ENCODE data around the gene MRPS18C. TPM values are rescaled to one million over a fixed set of nuclear protein-coding genes. Genes with fewer than 3 reads are reported as not detected.

The MRPS18C gene
- total RNA-seq (10 to 100 TPM; 15.7 to 18.0 TPM), total RNA-seq (13.0 to 77.3 (median 36.5) reads per million in 172 experiments)
- polyA plus RNA-seq (2013, experiment 1 of 2): 30.3 TPM
- polyA plus RNA-seq (2013, experiment 2 of 2): 24.4 TPM

DNA sequence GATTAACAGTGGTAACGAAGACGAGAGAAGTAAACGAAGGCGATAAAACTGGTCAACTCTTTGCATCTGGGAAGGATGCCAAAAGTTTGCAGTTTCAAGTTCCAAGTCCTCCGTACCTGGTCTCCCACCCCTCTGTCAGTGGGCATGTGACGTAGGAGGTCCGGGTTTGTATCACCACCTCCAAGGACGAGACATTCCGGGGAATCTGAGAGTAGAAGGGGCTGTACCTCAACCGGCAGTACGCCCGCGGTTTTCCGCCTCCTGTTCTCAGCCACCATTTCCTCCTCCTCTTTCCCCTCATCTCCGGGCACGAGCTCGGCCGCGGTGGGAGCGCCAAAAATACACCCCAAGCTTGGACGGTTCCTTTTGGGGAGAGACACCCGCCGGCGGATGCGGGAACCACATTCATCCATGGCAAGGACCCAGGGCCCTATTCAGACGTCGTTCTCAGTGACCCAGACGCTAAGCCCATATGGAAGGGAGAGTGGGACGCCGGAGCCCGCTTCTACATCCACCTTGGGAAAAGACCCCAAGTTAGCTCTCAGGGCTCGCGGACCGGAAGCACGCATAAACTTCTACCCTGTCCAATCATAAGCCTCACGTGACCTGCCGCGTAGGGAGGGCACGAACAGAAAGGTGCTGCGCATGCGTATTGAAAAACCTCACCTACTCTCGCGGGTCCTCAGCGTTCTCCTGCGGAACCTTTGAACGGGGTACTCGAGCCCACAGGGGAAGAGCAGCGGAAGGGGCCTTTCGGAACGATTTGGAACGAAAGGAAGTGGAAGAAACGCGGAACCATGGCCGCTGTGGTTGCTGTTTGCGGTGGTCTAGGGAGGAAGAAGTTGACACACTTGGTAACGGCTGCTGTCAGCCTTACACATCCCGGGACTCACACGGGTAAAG is at the start of gene MRPS18C, which contains the start of gene HELQ:
TSS of gene MRPS18C (plus strand) at position 778 of the 903 bp plus-strand sequence. CDS start at position 798, 20 bp downstream.
TSS of gene HELQ (minus strand) at position 543 of the 903 bp plus-strand sequence. CDS start at position 413, 130 bp downstream.
- Mint-ChIP-seq H3K27me3 (no peaks in the 10 kb centered on the region), H3K4me1 (ENCODE audit: low read depth) (peaks cover 70% of the 10 kb centered on the region), H3K4me3 (peak within 1 kb of the TSS; percentile 99), H3K9me3 (no peaks in the 10 kb centered on the region), H3K36me3 (ENCODE audit: low read depth) (peaks cover 90% of the 10 kb centered on the region), H3K27ac (peak within 1 kb of the TSS; percentile 100)
- intact Hi-C loops (cut with DNase I, micrococcal nuclease): loop anchor here (1.0 to 10.0 kb wide), 10 partner anchors 27 to 1083 kb away; partner anchors contain the start of genes ABRAXAS1 (in 1 of the 2), COPS4 (in 1 of the 2), ENOPH1 (in 1 of the 2) and HNRNPD (in 1 of the 2)
- peaks cover 0 to 4% of the 10 kb centered on the region in 2 experiments for H3K9me3 ChIP-seq (ENCODE audit: control insufficient read depth in 1 of 2, insufficient read depth in 1 of 2, low read length in 2 of 2)
- ATAC-seq (ENCODE audit: poor library complexity): peak; percentile 86
- peak within 1 kb of the TSS; percentile 88 for H3K4me3 ChIP-seq (ENCODE audit: low read length)
- ChIA-PET POLR2A (interaction anchor here (0.6 to 3.4 kb wide), 30 partner anchors 11 to 1171 kb away, joined by 3 to 67 read pairs (median 4); partner anchors contain the start of genes ABRAXAS1, CDS1, COPS4 and COQ2), CTCF (interaction anchor here (0.7 to 1.7 kb wide), 3 partner anchors 30 to 1171 kb away, joined by 3 to 4 read pairs (median 3); no protein-coding TSS in a partner anchor)
- TF ChIP-seq, protein P1, sequence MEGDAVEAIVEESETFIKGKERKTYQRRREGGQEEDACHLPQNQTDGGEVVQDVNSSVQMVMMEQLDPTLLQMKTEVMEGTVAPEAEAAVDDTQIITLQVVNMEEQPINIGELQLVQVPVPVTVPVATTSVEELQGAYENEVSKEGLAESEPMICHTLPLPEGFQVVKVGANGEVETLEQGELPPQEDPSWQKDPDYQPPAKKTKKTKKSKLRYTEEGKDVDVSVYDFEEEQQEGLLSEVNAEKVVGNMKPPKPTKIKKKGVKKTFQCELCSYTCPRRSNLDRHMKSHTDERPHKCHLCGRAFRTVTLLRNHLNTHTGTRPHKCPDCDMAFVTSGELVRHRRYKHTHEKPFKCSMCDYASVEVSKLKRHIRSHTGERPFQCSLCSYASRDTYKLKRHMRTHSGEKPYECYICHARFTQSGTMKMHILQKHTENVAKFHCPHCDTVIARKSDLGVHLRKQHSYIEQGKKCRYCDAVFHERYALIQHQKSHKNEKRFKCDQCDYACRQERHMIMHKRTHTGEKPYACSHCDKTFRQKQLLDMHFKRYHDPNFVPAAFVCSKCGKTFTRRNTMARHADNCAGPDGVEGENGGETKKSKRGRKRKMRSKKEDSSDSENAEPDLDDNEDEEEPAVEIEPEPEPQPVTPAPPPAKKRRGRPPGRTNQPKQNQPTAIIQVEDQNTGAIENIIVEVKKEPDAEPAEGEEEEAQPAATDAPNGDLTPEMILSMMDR (IDR thresholded peaks at IDR 0.05): no peak
- peak; percentile 85 to 99 (median 92) for DNase-seq
- H3K4me1 ChIP-seq (ENCODE audit: insufficient read depth, low read length): peaks cover 12% of the 10 kb centered on the region
- H3K27ac ChIP-seq (ENCODE audit: low read depth in 1 of 2, low read length in 2 of 2): peak within 1 kb of the TSS; percentile 99 to 100
- H3K27me3 ChIP-seq (ENCODE audit: control insufficient read depth in 1 of 2, insufficient read depth in 2 of 2, low read length in 2 of 2): no peaks in the 10 kb centered on the region
- peaks cover 49% of the 10 kb centered on the region for H3K36me3 ChIP-seq (ENCODE audit: insufficient read depth, low read length)

DNA sequence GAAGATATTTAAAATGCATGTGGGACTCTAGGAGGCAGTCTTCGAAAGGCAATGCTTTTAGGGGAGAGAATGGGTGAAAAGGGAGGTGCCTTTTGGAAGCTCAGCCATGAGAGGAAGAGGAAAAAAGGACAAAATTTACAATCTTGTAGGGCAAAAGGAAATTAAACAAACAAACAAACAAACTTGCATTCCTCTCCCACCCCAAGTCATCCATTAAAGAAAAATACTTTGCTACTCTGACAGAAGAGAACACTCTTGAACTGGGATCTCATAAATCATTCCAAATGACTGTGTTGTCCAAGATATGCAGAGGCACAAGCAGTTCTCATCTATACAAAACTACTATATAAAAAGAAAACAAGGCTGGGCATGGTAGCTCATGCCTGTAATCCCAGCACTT is 47.0 kb upstream of the MRPS18C start:
- H3K4me1 Mint-ChIP-seq (ENCODE audit: low read depth): no peaks in the 10 kb centered on the region
- ChIA-PET POLR2A (no interaction called here), CTCF (no interaction called here)
- H3K27me3 ChIP-seq (ENCODE audit: control insufficient read depth in 1 of 2, insufficient read depth in 2 of 2, low read length in 2 of 2): no peaks in the 10 kb centered on the region
- no peak overlapping the region for H3K27ac ChIP-seq (ENCODE audit: low read depth in 1 of 2, low read length in 2 of 2)
- no peak overlapping the region for H3K27ac Mint-ChIP-seq
- no peak overlapping the region for H3K4me3 ChIP-seq (ENCODE audit: low read length)
- H3K27me3 Mint-ChIP-seq: no peaks in the 10 kb centered on the region
- H3K9me3 Mint-ChIP-seq: no peaks in the 10 kb centered on the region
- peaks cover 42% of the 10 kb centered on the region for H3K36me3 ChIP-seq (ENCODE audit: insufficient read depth, low read length)
- no peaks in the 10 kb centered on the region for H3K9me3 ChIP-seq (ENCODE audit: control insufficient read depth in 1 of 2, insufficient read depth in 1 of 2, low read length in 2 of 2)
- DNase-seq: no peak
- TF ChIP-seq, protein P1 (IDR thresholded peaks at IDR 0.05): no peak
- no peak overlapping the region for H3K4me3 Mint-ChIP-seq
- intact Hi-C loops (cut with DNase I, micrococcal nuclease): no loop called here
- ATAC-seq (ENCODE audit: poor library complexity): no peak
- H3K4me1 ChIP-seq (ENCODE audit: insufficient read depth, low read length): no peaks in the 10 kb centered on the region
- H3K36me3 Mint-ChIP-seq (ENCODE audit: low read depth): peaks cover 80% of the 10 kb centered on the region

GRCh38 chr4:83413676-83414075 is 42.2 kb upstream of the MRPS18C start:
- no peak overlapping the region for H3K27ac ChIP-seq (ENCODE audit: low read depth in 1 of 2, low read length in 2 of 2)
- Mint-ChIP-seq H3K9me3 (no peaks in the 10 kb centered on the region), H3K4me1 (ENCODE audit: low read depth) (no peaks in the 10 kb centered on the region), H3K27ac (no peak overlapping the region), H3K4me3 (no peak overlapping the region), H3K36me3 (ENCODE audit: low read depth) (peaks cover 94% of the 10 kb centered on the region), H3K27me3 (no peaks in the 10 kb centered on the region)
- ChIA-PET POLR2A (no interaction called here), CTCF (no interaction called here)
- ATAC-seq (ENCODE audit: poor library complexity): no peak
- no peaks in the 10 kb centered on the region for H3K27me3 ChIP-seq (ENCODE audit: control insufficient read depth in 1 of 2, insufficient read depth in 2 of 2, low read length in 2 of 2)
- H3K4me1 ChIP-seq (ENCODE audit: insufficient read depth, low read length): no peaks in the 10 kb centered on the region
- H3K4me3 ChIP-seq (ENCODE audit: low read length): no peak overlapping the region
- TF ChIP-seq, protein P1 (IDR thresholded peaks at IDR 0.05): no peak
- H3K9me3 ChIP-seq (ENCODE audit: control insufficient read depth in 1 of 2, insufficient read depth in 1 of 2, low read length in 2 of 2): no peaks in the 10 kb centered on the region
- H3K36me3 ChIP-seq (ENCODE audit: insufficient read depth, low read length): peaks cover 73% of the 10 kb centered on the region
- intact Hi-C loops (cut with DNase I, micrococcal nuclease): no loop called here
- no peak for DNase-seq

All from CD4-positive, alpha-beta T cell (primary cell).